H1 (cell line): Measurements from ENCODE around the gene SMAD1.

Experiments used
- CTCF ChIP-seq, 3 experiments: IDR thresholded peaks; 1 replicate in 2 of 3; 2 replicates in 1 of 3; pipeline versions ENCODE4 v1.5.1 to v1.6.1; 2011; ENCODE audit warnings: low read length in 3 of 3, mild to moderate bottlenecking in 3 of 3, inconsistent platforms in 2 of 3, low read depth in 1 of 3, moderate library complexity in 1 of 3; ENCODE audit not compliant: insufficient read depth in 1 of 3; ENCODE audit errors: control extremely low read depth in 1 of 3
- POLR2A ChIP-seq, 2 experiments: IDR thresholded peaks; 1 replicate in 1 of 2; 2 replicates in 1 of 2; pipeline ENCODE4 v1.6.1; 2011; ENCODE audit warnings: low read depth in 2 of 2, low read length in 2 of 2, mild to moderate bottlenecking in 2 of 2; ENCODE audit errors: control extremely low read depth in 1 of 2
- RXRA ChIP-seq: IDR thresholded peaks from 2 replicates; pipeline ENCODE4 v1.6.1; 2011; ENCODE audit warnings: low read depth, mild to moderate bottlenecking, low read length, moderate library complexity; ENCODE audit not compliant: insufficient read depth
- SIN3A ChIP-seq, 2 experiments: IDR thresholded peaks in 1 of 2; conservative IDR thresholded peaks in 1 of 2; 2 replicates each; pipeline ENCODE4 v1.6.1; 2011 to 2012; ENCODE audit warnings: low read length in 2 of 2, improper control_type of control experiment in 1 of 2, low read depth in 1 of 2, mild to moderate bottlenecking in 1 of 2
- SP1 ChIP-seq: IDR thresholded peaks from 2 replicates; pipeline ENCODE4 v1.6.1; 2011; ENCODE audit warnings: low read depth, low read length
- TAF1 ChIP-seq: IDR thresholded peaks from 2 replicates; pipeline ENCODE4 v1.6.1; 2011; ENCODE audit warnings: mild to moderate bottlenecking, low read depth, low read length

GRCh38 chr4:145507636-145508035 lies 26.0 kb downstream of the SMAD1 start:
- TF ChIP-seq CTCF (IDR thresholded peaks at IDR 0.05; ENCODE audit: control extremely low read depth in 1 of 3, insufficient read depth in 1 of 3, low read depth in 1 of 3, low read length in 3 of 3), result no peak
- no peak for TF ChIP-seq TAF1
- TF ChIP-seq SP1, result no peak
- no peak for TF ChIP-seq POLR2A (IDR thresholded peaks at IDR 0.05; ENCODE audit: control extremely low read depth in 1 of 2, low read depth in 2 of 2, low read length in 2 of 2)
- TF ChIP-seq SIN3A (conservative IDR thresholded peaks at IDR 0.05 in 1 of 2, IDR thresholded peaks at IDR 0.05 in 1 of 2; ENCODE audit: low read depth in 1 of 2, low read length in 2 of 2), result no peak
- TF ChIP-seq RXRA, result no peak
